KMS-11 (cell line): ENCODE data around the gene LRRC25.

Experiments used
- H2AFZ ChIP-seq: fragments of 200-600 bp; sonication (generic); 2 replicates; pipeline ENCODE4 v1.6.1; 2016; ENCODE audit warnings: antibody characterized with exemption, mixed run types, low read depth
- H3K27ac ChIP-seq: fragments of 200-600 bp; sonication (generic); 2 replicates; pipeline ENCODE4 v1.6.1; 2016; ENCODE audit warnings: mild to moderate bottlenecking, mixed run types
- H3K27me3 ChIP-seq: fragments of 200-600 bp; sonication (generic); 2 replicates; pipeline ENCODE4 v1.6.1; 2017; ENCODE audit warnings: mild to moderate bottlenecking, low read depth, mixed run types, moderate library complexity; ENCODE audit not compliant: insufficient read depth
- H3K36me3 ChIP-seq: fragments of 200-600 bp; sonication (generic); 2 replicates; pipeline ENCODE4 v1.6.1; 2017; ENCODE audit warnings: mild to moderate bottlenecking, mixed run types; ENCODE audit not compliant: insufficient read depth
- H3K4me1 ChIP-seq: fragments of 200-600 bp; sonication (generic); 2 replicates; pipeline ENCODE4 v1.6.1; 2016; ENCODE audit warnings: mild to moderate bottlenecking, low read depth, mixed run types; ENCODE audit not compliant: poor library complexity, severe bottlenecking
- H3K4me2 ChIP-seq: fragments of 200-600 bp; sonication (generic); 2 replicates; pipeline ENCODE4 v1.7.0; 2016; ENCODE audit warnings: mild to moderate bottlenecking, mixed run types
- H3K4me3 ChIP-seq: fragments of 200-600 bp; sonication (generic); IDR thresholded peaks from 2 replicates; pipeline ENCODE4 v1.6.1; 2017; ENCODE audit warnings: low read depth, low read length, mixed read lengths; ENCODE audit not compliant: insufficient read depth
- H3K79me2 ChIP-seq: fragments of 200-600 bp; sonication (generic); 2 replicates; pipeline ENCODE4 v1.6.1; 2016; ENCODE audit warnings: low read depth, mixed run types; ENCODE audit not compliant: insufficient read depth
- H3K9ac ChIP-seq: fragments of 200-600 bp; sonication (generic); 2 replicates; pipeline ENCODE4 v1.6.1; 2016; ENCODE audit warnings: mild to moderate bottlenecking, mixed run types
- H4K20me1 ChIP-seq: fragments of 200-600 bp; sonication (generic); 2 replicates; pipeline ENCODE4 v1.6.1; 2016; ENCODE audit warnings: mild to moderate bottlenecking, mixed run types; ENCODE audit not compliant: insufficient read depth
- TF ChIP-seq, protein P1 (sequence below): fragments of 200-600 bp; sonication (generic); conservative IDR thresholded peaks from 2 replicates; pipeline ENCODE4 v1.6.1; 2017; ENCODE audit warnings: low read depth, mild to moderate bottlenecking, antibody characterized with exemption, low read length, moderate library complexity, mixed read lengths

LRRC25 gene

DNA sequence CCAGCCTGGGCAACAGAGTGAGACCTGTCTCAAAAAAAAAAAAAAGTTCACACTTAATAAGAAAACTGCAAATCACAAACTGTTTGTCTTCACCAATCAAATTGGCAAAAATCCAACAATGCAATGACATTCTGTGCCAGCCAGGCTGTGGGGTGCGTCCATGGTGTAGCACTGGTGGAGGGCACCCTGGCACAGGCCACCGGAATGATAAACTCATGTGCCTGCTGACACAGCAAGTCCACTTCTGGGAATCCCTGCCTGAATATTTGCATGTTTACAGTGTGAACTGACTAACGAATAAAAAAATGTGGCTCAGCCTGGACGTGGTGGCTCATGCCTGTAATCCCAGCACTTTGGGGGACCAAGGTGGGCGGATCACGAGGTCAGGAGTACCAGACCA is 1.6 kb upstream of the LRRC25 start:
- TF ChIP-seq, protein P1, sequence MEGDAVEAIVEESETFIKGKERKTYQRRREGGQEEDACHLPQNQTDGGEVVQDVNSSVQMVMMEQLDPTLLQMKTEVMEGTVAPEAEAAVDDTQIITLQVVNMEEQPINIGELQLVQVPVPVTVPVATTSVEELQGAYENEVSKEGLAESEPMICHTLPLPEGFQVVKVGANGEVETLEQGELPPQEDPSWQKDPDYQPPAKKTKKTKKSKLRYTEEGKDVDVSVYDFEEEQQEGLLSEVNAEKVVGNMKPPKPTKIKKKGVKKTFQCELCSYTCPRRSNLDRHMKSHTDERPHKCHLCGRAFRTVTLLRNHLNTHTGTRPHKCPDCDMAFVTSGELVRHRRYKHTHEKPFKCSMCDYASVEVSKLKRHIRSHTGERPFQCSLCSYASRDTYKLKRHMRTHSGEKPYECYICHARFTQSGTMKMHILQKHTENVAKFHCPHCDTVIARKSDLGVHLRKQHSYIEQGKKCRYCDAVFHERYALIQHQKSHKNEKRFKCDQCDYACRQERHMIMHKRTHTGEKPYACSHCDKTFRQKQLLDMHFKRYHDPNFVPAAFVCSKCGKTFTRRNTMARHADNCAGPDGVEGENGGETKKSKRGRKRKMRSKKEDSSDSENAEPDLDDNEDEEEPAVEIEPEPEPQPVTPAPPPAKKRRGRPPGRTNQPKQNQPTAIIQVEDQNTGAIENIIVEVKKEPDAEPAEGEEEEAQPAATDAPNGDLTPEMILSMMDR, result no peak
- H3K4me2 ChIP-seq, result no peak overlapping the region

DNA sequence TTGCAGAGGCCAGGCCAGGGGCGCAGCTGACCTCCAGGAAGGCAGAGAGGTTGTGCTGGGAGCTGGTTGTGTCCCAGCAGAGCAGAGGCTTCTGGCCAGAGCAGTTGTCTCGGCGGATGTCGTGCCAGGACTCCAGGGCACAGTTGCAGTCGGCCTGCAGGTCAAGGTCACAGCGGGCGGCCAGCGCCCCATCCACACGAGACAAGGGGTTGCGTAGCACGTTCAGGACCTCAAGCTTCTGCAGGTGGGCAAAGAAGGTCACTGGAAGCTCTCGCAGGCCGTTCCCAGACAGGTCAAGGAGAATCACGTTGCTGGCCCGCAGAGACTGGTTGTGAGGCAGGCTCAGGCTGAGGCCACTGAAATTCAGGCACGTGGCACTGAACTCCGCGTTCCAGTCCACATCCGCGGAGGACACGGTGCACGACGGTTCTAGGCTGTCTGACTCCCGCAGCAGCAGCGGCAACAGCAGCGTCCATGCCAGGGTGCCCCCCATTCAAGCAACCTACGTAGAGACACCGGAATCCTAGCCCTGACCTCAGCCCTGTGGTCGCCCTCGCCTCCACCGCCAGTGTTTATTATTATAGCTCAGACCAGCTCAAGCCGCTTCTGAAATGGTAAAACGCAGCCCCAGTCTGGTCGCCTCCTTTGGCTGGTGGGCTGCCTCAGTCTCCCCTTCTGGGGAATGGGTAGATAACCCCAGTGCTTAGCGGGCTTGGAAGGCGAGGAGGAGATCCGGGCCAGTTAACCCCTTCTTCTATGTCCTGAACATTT is 766 bp downstream of the LRRC25 start:
- TF ChIP-seq, protein P1, result no peak

More for the DNA sequence above, 1.6 kb upstream of the LRRC25 start:
- H3K36me3 ChIP-seq, result no peaks in the 10 kb centered on the region
- H2AFZ ChIP-seq, result no peak overlapping the region
- H3K79me2 ChIP-seq, result no peaks in the 10 kb centered on the region
- H3K4me3 ChIP-seq, result no peak overlapping the region
- H3K27me3 ChIP-seq, result peaks cover 55% of the 10 kb centered on the region
- H3K4me1 ChIP-seq, result peaks cover 8% of the 10 kb centered on the region
- H3K9ac ChIP-seq, result no peak overlapping the region
- H4K20me1 ChIP-seq, result no peaks in the 10 kb centered on the region
- no peak overlapping the region for H3K27ac ChIP-seq

DNA sequence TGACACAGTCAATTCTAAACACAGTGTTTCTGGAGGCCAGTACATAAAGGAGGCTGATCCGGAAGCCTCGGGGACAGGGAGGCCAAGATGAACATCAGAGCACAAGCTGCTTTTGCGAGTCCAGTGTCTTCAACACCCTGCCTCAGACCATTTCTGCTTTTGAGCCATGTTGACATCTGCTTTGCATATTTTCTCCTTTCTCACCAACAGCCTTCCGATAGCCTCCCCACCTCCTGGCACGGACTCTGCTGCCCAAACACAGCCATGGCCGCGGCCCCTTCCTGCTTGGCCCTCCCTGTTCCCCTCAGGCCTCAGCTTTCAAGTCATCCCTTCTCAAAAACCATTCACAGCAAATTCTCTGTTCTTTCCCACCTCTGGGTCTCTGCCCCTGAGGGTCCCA is 3.6 kb downstream of the LRRC25 start:
- no peaks in the 10 kb centered on the region for H3K36me3 ChIP-seq
- peaks cover 68% of the 10 kb centered on the region for H3K27me3 ChIP-seq
- no peak overlapping the region for H3K4me2 ChIP-seq
- H3K79me2 ChIP-seq, result no peaks in the 10 kb centered on the region
- TF ChIP-seq, protein P1, result no peak
- H3K4me3 ChIP-seq, result no peak overlapping the region
- H3K4me1 ChIP-seq, result peaks cover 3% of the 10 kb centered on the region
- no peak overlapping the region for H3K9ac ChIP-seq
- no peaks in the 10 kb centered on the region for H4K20me1 ChIP-seq
- no peak overlapping the region for H2AFZ ChIP-seq
- H3K27ac ChIP-seq, result no peak overlapping the region

More for the DNA sequence above, 766 bp downstream of the LRRC25 start:
- Histone ChIP-seq H3K36me3 (no peaks in the 10 kb centered on the region), H3K79me2 (no peaks in the 10 kb centered on the region), H3K4me1 (peaks cover 8% of the 10 kb centered on the region), H4K20me1 (no peaks in the 10 kb centered on the region), H3K27me3 (peaks cover 70% of the 10 kb centered on the region), H3K4me3 (no peak overlapping the region), H3K4me2 (no peak overlapping the region), H3K9ac (no peak overlapping the region), H2AFZ (no peak overlapping the region), H3K27ac (no peak overlapping the region)

DNA sequence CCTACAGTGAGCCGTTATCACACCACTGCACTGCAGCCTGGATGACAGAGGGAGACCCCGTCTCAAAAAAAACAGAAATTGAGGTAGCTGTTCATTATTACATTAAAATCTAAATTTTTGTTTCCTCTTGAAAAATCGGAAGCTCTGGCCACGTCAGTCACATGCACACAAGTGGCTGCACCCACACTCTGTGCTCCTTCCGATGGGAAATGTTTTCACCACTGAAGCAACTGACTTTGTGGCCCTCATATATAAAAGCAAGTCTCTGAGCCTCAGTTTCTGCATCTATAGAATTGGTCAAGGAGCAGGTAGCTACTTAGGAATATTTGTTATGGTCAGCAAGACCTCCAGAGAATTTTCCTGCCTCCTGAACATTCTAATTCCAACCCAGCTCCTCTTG is 4.5 kb downstream of the LRRC25 start:
- Histone ChIP-seq H3K36me3 (no peaks in the 10 kb centered on the region), H3K27ac (no peak overlapping the region), H3K9ac (no peak overlapping the region), H3K4me1 (peaks cover 3% of the 10 kb centered on the region), H2AFZ (no peak overlapping the region), H3K79me2 (no peaks in the 10 kb centered on the region), H3K4me2 (no peak overlapping the region), H3K4me3 (no peak overlapping the region), H4K20me1 (no peaks in the 10 kb centered on the region), H3K27me3 (peaks cover 60% of the 10 kb centered on the region)
- TF ChIP-seq, protein P1, result no peak
